WTC11 (cell line): Measurements from ENCODE around the gene DDI2. TPM values are rescaled to one million over a fixed set of nuclear protein-coding genes. Genes with fewer than 3 reads are reported as not detected.

Source experiments
- ATAC-seq: fragments of 200-7000 bp; cut with Tn5 transposase; 2 replicates; pipeline ENCODE4 v1.10.0; 2021; ENCODE audit warnings: mild to moderate bottlenecking, moderate library complexity
- Bru-seq: library from RNA; stranded (reverse); fragments of 400-500 nt; gene quantifications from one replicate; lab custom pipeline; 2021; lab: Mats Ljungman, UMichigan
- CTCF ChIA-PET: fragments of 300-600 bp; sonication (Branson Sonifier 250); formaldehyde crosslinking; loops from one replicate; lab custom pipeline; 2021; ENCODE audit warnings: antibody characterized with exemption; lab: Charles Lee
- POLR2A ChIA-PET: fragments of 350-600 bp; sonication (Branson Sonifier 250); formaldehyde crosslinking; loops from one replicate; lab custom pipeline; 2021; ENCODE audit warnings: antibody characterized with exemption; lab: Charles Lee
- DNase-seq: peaks from one replicate; pipeline ENCODE4 v3.0.0; 2021; ENCODE audit warnings: low spot score
- H3K27ac Mint-ChIP-seq: 2 replicates; pipeline ENCODE4 v1.8.0; 2021; ENCODE audit warnings: mixed read lengths
- H3K27me3 Mint-ChIP-seq: 2 replicates; pipeline ENCODE4 v1.8.0; 2021; ENCODE audit warnings: low read depth, mild to moderate bottlenecking, moderate library complexity, mixed read lengths
- H3K36me3 Mint-ChIP-seq: 2 replicates; pipeline ENCODE4 v1.8.0; 2021; ENCODE audit warnings: mixed read lengths
- H3K4me1 Mint-ChIP-seq: 2 replicates; pipeline ENCODE4 v1.8.0; 2022; ENCODE audit warnings: mixed read lengths
- H3K4me3 Mint-ChIP-seq: 2 replicates; pipeline ENCODE4 v1.8.0; 2021; ENCODE audit warnings: mild to moderate bottlenecking, moderate library complexity, mixed read lengths
- H3K9me3 Mint-ChIP-seq: 2 replicates; pipeline ENCODE4 v1.8.0; 2021; ENCODE audit warnings: mixed read lengths
- AFF4 ChIP-seq: sonication (generic); formaldehyde crosslinking; IDR thresholded peaks from 2 replicates; pipeline ENCODE4 v1.8.1; 2023; ENCODE audit warnings: mild to moderate bottlenecking, missing genetic modification reagents, borderline replicate concordance
- ATF1 ChIP-seq: sonication (generic); formaldehyde crosslinking; IDR thresholded peaks from 2 replicates; pipeline ENCODE4 v1.8.1; 2023; ENCODE audit warnings: mild to moderate bottlenecking, moderate library complexity, missing genetic modification reagents
- CREM ChIP-seq: sonication (generic); formaldehyde crosslinking; IDR thresholded peaks from 2 replicates; pipeline ENCODE4 v1.8.1; 2022; ENCODE audit warnings: mild to moderate bottlenecking, missing genetic modification reagents, moderate library complexity
- ETV6 ChIP-seq: sonication (generic); formaldehyde crosslinking; IDR thresholded peaks from 2 replicates; pipeline ENCODE4 v1.8.1; 2022; ENCODE audit warnings: mild to moderate bottlenecking, missing genetic modification reagents
- FOXK1 ChIP-seq: sonication (generic); formaldehyde crosslinking; IDR thresholded peaks from 2 replicates; pipeline ENCODE4 v1.8.0; 2022; ENCODE audit warnings: mild to moderate bottlenecking, moderate library complexity, missing genetic modification reagents
- FOXP1 ChIP-seq: sonication (generic); formaldehyde crosslinking; IDR thresholded peaks from 2 replicates; pipeline ENCODE4 v1.8.0; 2022; ENCODE audit warnings: missing genetic modification reagents, mild to moderate bottlenecking, moderate library complexity, borderline replicate concordance
- GTF2I ChIP-seq: fragments of 250-450 bp; sonication (Bioruptor Pico); conservative IDR thresholded peaks from 2 replicates; pipeline ENCODE4 v1.4.0; 2021; ENCODE audit warnings: mild to moderate bottlenecking
- HMGXB4 ChIP-seq: sonication (generic); formaldehyde crosslinking; IDR thresholded peaks from 2 replicates; pipeline ENCODE4 v1.8.1; 2023; ENCODE audit warnings: mild to moderate bottlenecking, moderate library complexity, missing genetic modification reagents
- NFE2L1 ChIP-seq: sonication (generic); formaldehyde crosslinking; IDR thresholded peaks from 2 replicates; pipeline ENCODE4 v1.8.1; 2023; ENCODE audit warnings: missing genetic modification reagents
- PRRX2 ChIP-seq: fragments of 250-450 bp; sonication (Bioruptor Pico); IDR thresholded peaks from 2 replicates; pipeline ENCODE4 v1.8.0; 2021; ENCODE audit warnings: mild to moderate bottlenecking
- RELA ChIP-seq: sonication (generic); formaldehyde crosslinking; IDR thresholded peaks from 2 replicates; pipeline ENCODE4 v1.8.1; 2022; ENCODE audit warnings: missing genetic modification reagents, mild to moderate bottlenecking, borderline replicate concordance
- SMAD3 ChIP-seq: sonication (generic); formaldehyde crosslinking; IDR thresholded peaks from 2 replicates; pipeline ENCODE4 v1.8.0; 2022; ENCODE audit warnings: missing genetic modification reagents, mild to moderate bottlenecking, borderline replicate concordance
- TEAD1 ChIP-seq: sonication (generic); formaldehyde crosslinking; IDR thresholded peaks from 2 replicates; pipeline ENCODE4 v1.8.0; 2022; ENCODE audit warnings: mild to moderate bottlenecking, missing genetic modification reagents
- TP53 ChIP-seq: sonication (generic); formaldehyde crosslinking; IDR thresholded peaks from 2 replicates; pipeline ENCODE4 v1.8.1; 2023; ENCODE audit warnings: mild to moderate bottlenecking, missing genetic modification reagents
- USF2 ChIP-seq: sonication (generic); formaldehyde crosslinking; IDR thresholded peaks from 2 replicates; pipeline ENCODE4 v1.8.1; 2023; ENCODE audit warnings: mild to moderate bottlenecking, missing genetic modification reagents, moderate library complexity
- ZNF232 ChIP-seq: sonication (generic); formaldehyde crosslinking; IDR thresholded peaks from 2 replicates; pipeline ENCODE4 v1.8.0; 2022; ENCODE audit warnings: mild to moderate bottlenecking, missing genetic modification reagents
- ZNF416 ChIP-seq: fragments of 250-450 bp; sonication (Bioruptor Pico); IDR thresholded peaks from 2 replicates; pipeline ENCODE4 v1.9.0; 2021; ENCODE audit warnings: mild to moderate bottlenecking, inconsistent platforms
- long read RNA-seq, 3 experiments: library from RNA in 1 of 3; library from capped mRNA in 1 of 3; library from polyadenylated mRNA in 1 of 3; unstranded in 2 of 3; stranded (forward) in 1 of 3; transcript quantifications; one replicate each; pipeline ENCODE4 v2.0.0, GENCODE V29; 2021
- total RNA-seq: library from RNA; stranded (reverse); gene quantifications from 3 replicates; pipeline ENCODE4 v1.2.3, GENCODE V29; 2021
- TF ChIP-seq, protein P1 (sequence below): sonication (generic); formaldehyde crosslinking; IDR thresholded peaks from 2 replicates; pipeline ENCODE4 v1.8.0; 2022; ENCODE audit warnings: mild to moderate bottlenecking, missing genetic modification reagents
- TF ChIP-seq, protein P2 (sequence below): sonication (generic); formaldehyde crosslinking; IDR thresholded peaks from 2 replicates; pipeline ENCODE4 v1.8.0; 2022; ENCODE audit warnings: missing genetic modification reagents
- TF ChIP-seq, protein P3 (sequence below): sonication (generic); formaldehyde crosslinking; IDR thresholded peaks from 2 replicates; pipeline ENCODE4 v1.8.1; 2022; ENCODE audit warnings: mild to moderate bottlenecking, moderate library complexity, missing genetic modification reagents

DDI2 gene
- total RNA-seq: 33.8 to 34.2 TPM (median 33.8 TPM) in 3 replicates
- Bru-seq, nascent RNA: percentile 88 among the genes with signal in this experiment
- long read RNA-seq, experiment 1, full-length matches to known transcripts: 41 of 99 reads
- long read RNA-seq, experiment 1, partial matches to known transcripts: 3 of 99 reads
- long read RNA-seq, experiment 1, other reads (novel, unspliced or antisense): 55 of 99 reads
- long read RNA-seq, experiment 2, full-length matches to known transcripts: 3 of 28 reads
- long read RNA-seq, experiment 2, partial matches to known transcripts: 0 of 28 reads
- long read RNA-seq, experiment 2, other reads (novel, unspliced or antisense): 25 of 28 reads
- long read RNA-seq, experiment 3, partial matches to known transcripts: 0 of 2 reads
- long read RNA-seq, experiment 3, other reads (novel, unspliced or antisense): 2 of 2 reads

GRCh38 chr1:15617173-15618076 is at the start of gene DDI2:
Gene DDI2 (plus strand): TSS chr1:15617458. CDS start chr1:15617671, 213 bp downstream.
- peak; percentile 95 for DNase-seq
- Mint-ChIP-seq H3K4me3 (peak within 1 kb of the TSS; percentile 95), H3K9me3 (no peaks in the 10 kb centered on the region), H3K36me3 (no peaks in the 10 kb centered on the region), H3K27ac (peak within 1 kb of the TSS; percentile 88), H3K4me1 (peaks cover 29% of the 10 kb centered on the region), H3K27me3 (no peaks in the 10 kb centered on the region)
- ChIA-PET CTCF (interaction anchor here (0.5 to 2.5 kb wide), 6 partner anchors 9 to 187 kb away, joined by 3 to 7 read pairs (median 4); partner anchors contain the start of gene AGMAT), POLR2A (interaction anchor here (0.8 to 1.1 kb wide), 2 partner anchors 13 to 14 kb away, joined by 3 to 7 read pairs; no protein-coding TSS in a partner anchor)
- ATAC-seq: peak; percentile 93
- TF ChIP-seq GTF2I (CRISPR knock-in tag): no peak
- peak; percentile 89; the same call in 1 of the 2 replicates for TF ChIP-seq RELA
- TF ChIP-seq CREM: 0 out of 2 replicates have a peak, but pooled peaks have one; percentile 34
- peak; percentile 93 for TF ChIP-seq FOXP1 (CRISPR knock-in tag)
- peak; percentile 85; the same call in 1 of the 2 replicates for TF ChIP-seq NFE2L1 (CRISPR knock-in tag)
- TF ChIP-seq, protein P1, sequence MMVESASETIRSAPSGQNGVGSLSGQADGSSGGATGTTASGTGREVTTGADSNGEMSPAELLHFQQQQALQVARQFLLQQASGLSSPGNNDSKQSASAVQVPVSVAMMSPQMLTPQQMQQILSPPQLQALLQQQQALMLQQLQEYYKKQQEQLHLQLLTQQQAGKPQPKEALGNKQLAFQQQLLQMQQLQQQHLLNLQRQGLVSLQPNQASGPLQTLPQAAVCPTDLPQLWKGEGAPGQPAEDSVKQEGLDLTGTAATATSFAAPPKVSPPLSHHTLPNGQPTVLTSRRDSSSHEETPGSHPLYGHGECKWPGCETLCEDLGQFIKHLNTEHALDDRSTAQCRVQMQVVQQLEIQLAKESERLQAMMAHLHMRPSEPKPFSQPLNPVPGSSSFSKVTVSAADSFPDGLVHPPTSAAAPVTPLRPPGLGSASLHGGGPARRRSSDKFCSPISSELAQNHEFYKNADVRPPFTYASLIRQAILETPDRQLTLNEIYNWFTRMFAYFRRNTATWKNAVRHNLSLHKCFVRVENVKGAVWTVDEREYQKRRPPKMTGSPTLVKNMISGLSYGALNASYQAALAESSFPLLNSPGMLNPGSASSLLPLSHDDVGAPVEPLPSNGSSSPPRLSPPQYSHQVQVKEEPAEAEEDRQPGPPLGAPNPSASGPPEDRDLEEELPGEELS: peak; percentile 31
- 0 out of 2 replicates have a peak, but pooled peaks have one; percentile 26 for TF ChIP-seq SMAD3
- peak; percentile 36; the same call in 1 of the 2 replicates for TF ChIP-seq TEAD1 (CRISPR knock-in tag)
- peak; percentile 79; the same call in 1 of the 2 replicates for TF ChIP-seq ZNF416 (CRISPR knock-in tag)
- TF ChIP-seq USF2 (CRISPR knock-in tag): no peak; the same call in 1 of the 2 replicates
- TF ChIP-seq, protein P2, sequence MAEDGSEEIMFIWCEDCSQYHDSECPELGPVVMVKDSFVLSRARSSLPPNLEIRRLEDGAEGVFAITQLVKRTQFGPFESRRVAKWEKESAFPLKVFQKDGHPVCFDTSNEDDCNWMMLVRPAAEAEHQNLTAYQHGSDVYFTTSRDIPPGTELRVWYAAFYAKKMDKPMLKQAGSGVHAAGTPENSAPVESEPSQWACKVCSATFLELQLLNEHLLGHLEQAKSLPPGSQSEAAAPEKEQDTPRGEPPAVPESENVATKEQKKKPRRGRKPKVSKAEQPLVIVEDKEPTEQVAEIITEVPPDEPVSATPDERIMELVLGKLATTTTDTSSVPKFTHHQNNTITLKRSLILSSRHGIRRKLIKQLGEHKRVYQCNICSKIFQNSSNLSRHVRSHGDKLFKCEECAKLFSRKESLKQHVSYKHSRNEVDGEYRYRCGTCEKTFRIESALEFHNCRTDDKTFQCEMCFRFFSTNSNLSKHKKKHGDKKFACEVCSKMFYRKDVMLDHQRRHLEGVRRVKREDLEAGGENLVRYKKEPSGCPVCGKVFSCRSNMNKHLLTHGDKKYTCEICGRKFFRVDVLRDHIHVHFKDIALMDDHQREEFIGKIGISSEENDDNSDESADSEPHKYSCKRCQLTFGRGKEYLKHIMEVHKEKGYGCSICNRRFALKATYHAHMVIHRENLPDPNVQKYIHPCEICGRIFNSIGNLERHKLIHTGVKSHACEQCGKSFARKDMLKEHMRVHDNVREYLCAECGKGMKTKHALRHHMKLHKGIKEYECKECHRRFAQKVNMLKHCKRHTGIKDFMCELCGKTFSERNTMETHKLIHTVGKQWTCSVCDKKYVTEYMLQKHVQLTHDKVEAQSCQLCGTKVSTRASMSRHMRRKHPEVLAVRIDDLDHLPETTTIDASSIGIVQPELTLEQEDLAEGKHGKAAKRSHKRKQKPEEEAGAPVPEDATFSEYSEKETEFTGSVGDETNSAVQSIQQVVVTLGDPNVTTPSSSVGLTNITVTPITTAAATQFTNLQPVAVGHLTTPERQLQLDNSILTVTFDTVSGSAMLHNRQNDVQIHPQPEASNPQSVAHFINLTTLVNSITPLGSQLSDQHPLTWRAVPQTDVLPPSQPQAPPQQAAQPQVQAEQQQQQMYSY (CRISPR knock-in tag): 0 out of 2 replicates have a peak, but pooled peaks have one; percentile 28
- TF ChIP-seq ZNF232 (CRISPR knock-in tag): peak; percentile 80
- peak; percentile 89 for TF ChIP-seq ETV6
- 0 out of 2 replicates have a peak, but pooled peaks have one; percentile 48 for TF ChIP-seq ATF1
- TF ChIP-seq PRRX2 (CRISPR knock-in tag): peak; percentile 76; the same call in 1 of the 2 replicates
- no peak; the same call in 1 of the 2 replicates for TF ChIP-seq TP53
- TF ChIP-seq, protein P3, sequence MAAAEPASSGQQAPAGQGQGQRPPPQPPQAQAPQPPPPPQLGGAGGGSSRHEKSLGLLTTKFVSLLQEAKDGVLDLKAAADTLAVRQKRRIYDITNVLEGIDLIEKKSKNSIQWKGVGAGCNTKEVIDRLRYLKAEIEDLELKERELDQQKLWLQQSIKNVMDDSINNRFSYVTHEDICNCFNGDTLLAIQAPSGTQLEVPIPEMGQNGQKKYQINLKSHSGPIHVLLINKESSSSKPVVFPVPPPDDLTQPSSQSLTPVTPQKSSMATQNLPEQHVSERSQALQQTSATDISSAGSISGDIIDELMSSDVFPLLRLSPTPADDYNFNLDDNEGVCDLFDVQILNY (CRISPR knock-in tag): peak; percentile 95
- TF ChIP-seq HMGXB4: peak; percentile 76; the same call in 1 of the 2 replicates
- TF ChIP-seq AFF4 (CRISPR knock-in tag): no peak
- peak; percentile 48 for TF ChIP-seq FOXK1 (CRISPR knock-in tag)
